Prostate gland (tissue), 2 donors: Measurements from ENCODE around the gene SND1.
"Not testable (repeated sequence)": the region's sequence is repeated elsewhere in the genome, so short reads cannot be mapped to it uniquely, and the experiment has no call there.

Experiments used
- POLR2A ChIP-seq: fragments of 450-650 bp; IDR thresholded peaks from one replicate; pipeline ENCODE4 v1.6.1; 2016; ENCODE audit warnings: antibody characterized with exemption, mild to moderate bottlenecking
- POLR2AphosphoS5 ChIP-seq: sonication (generic); formaldehyde crosslinking; IDR thresholded peaks from one replicate; pipeline ENCODE4 v1.6.1; 2017; ENCODE audit warnings: antibody characterized with exemption
- TF ChIP-seq, protein P1 (sequence below), 4 experiments: fragments of 200-600 bp in 2 of 4; fragments of 450-650 bp in 2 of 4; sonication (generic) in 2 of 4; IDR thresholded peaks; 1 replicate in 3 of 4; 2 replicates in 1 of 4; pipeline ENCODE4 v1.5.1; 2016 to 2019; ENCODE audit warnings: antibody characterized with exemption in 4 of 4, mild to moderate bottlenecking in 2 of 4, moderate library complexity in 2 of 4

DNA sequence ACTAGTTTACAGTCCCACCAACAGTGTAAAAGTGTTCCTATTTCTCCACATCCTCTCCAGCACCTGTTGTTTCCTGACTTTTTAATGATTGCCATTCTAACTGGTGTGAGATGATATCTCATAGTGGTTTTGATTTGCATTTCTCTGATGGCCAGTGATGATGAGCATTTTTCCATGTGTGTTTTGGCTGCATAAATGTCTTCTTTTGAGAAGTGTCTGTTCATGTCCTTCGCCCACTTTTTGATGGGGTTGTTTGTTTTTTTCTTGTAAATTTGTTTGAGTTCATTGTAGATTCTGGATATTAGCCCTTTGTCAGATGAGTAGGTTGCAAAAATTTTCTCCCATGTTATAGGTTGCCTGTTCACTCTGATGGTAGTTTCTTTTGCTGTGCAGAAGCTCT is 311.9 kb downstream of the SND1 start:
- not testable (repeated sequence) for TF ChIP-seq POLR2A, POLR2AphosphoS5
- TF ChIP-seq, protein P1, sequence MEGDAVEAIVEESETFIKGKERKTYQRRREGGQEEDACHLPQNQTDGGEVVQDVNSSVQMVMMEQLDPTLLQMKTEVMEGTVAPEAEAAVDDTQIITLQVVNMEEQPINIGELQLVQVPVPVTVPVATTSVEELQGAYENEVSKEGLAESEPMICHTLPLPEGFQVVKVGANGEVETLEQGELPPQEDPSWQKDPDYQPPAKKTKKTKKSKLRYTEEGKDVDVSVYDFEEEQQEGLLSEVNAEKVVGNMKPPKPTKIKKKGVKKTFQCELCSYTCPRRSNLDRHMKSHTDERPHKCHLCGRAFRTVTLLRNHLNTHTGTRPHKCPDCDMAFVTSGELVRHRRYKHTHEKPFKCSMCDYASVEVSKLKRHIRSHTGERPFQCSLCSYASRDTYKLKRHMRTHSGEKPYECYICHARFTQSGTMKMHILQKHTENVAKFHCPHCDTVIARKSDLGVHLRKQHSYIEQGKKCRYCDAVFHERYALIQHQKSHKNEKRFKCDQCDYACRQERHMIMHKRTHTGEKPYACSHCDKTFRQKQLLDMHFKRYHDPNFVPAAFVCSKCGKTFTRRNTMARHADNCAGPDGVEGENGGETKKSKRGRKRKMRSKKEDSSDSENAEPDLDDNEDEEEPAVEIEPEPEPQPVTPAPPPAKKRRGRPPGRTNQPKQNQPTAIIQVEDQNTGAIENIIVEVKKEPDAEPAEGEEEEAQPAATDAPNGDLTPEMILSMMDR (IDR thresholded peaks at IDR 0.05), result not testable (repeated sequence)
